Occipital lobe (tissue), 2 donors: ENCODE data around the gene FDXR. TPM values are rescaled to one million over a fixed set of nuclear protein-coding genes. Genes with fewer than 3 reads are reported as not detected.

Source experiments
- DNase-seq: peaks from one replicate; lab custom pipeline; 2025; lab: John Stamatoyannopoulos, UW
- total RNA-seq: library from RNA; depleted of rRNA; stranded (reverse); fragments of >200 nt; gene quantifications from one replicate; pipeline ENCODE4 v1.2.3, GENCODE V29; 2014

FDXR gene
- total RNA-seq, 1 donor from 2014 or later, result 3.1 TPM

DNA sequence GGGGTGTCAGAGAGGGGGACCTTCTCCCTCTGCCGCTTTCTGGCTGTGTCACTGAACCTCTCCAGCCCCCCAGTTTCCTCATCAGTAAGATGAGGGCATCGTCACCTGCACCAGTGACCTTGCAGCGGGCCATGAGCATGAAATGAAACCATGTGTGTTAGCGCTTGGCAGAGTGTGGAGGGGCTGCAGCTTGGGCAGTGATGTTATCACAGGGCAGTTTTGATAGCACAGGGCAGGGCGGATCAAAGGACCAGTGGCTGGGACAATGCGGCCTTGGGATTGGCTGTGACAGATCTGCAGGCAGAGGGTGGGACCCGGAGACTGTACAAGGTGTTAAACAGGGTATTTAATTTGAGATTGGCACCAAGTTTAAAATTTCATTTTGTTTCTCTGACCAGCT is 57.7 kb downstream of the FDXR start:
- DNase-seq, result no peak

DNA sequence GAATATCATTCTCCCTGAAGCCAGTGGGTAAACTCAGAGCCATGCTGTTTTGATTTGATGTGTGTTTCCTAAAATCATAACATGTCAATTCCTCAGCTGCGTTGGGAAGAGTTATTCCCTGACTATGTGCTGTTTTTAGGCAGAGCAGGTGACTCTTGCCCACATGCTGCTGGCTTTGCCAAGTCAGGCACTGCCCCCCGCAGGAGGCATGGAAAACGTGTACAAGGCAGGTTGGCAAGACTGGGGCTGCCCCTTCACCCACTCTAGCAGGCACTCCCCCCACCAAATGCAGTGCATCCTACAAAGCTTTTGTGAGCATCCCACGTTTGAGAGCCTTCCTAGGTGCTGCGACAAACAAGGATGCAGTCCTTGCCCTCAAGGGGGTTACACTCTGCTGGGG is 58.3 kb downstream of the FDXR start:
- no peak for DNase-seq

Other genes with a start within 250 kb of the FDXR start
- gene CD300E, start 249.3 kb downstream of the FDXR start, total RNA-seq, result 0.16 TPM
- 0.16 TPM for gene CD300LF, start 160.1 kb downstream of the FDXR start, total RNA-seq
- 1.1 TPM for gene RAB37, start 135.7 kb downstream of the FDXR start, total RNA-seq
- 7.0 TPM for gene NHERF1, start 124.4 kb downstream of the FDXR start, total RNA-seq
- gene NAT9, start 96.6 kb downstream of the FDXR start, total RNA-seq, result 17.3 TPM
- 0.47 TPM for gene GRIN2C, start 13.1 kb downstream of the FDXR start, total RNA-seq
- 0.16 TPM for gene FADS6, start 20.6 kb upstream of the FDXR start, total RNA-seq
- gene USH1G, start 50.3 kb upstream of the FDXR start, total RNA-seq, result 0.16 TPM
- not detected for gene OTOP2, start 51.3 kb upstream of the FDXR start, total RNA-seq
- not detected for gene OTOP3, start 62.9 kb upstream of the FDXR start, total RNA-seq
- 13.7 TPM for gene HID1, start 99.8 kb upstream of the FDXR start, total RNA-seq
- gene CDR2L, start 114.6 kb upstream of the FDXR start, total RNA-seq, result 4.5 TPM
- gene MRPL58, start 139.7 kb upstream of the FDXR start, total RNA-seq, result 8.0 TPM
- gene ATP5PD, start 174.0 kb upstream of the FDXR start, total RNA-seq, result 100 TPM
- gene KCTD2, start 174.2 kb upstream of the FDXR start, total RNA-seq, result 30.4 TPM
- gene SLC16A5, start 215.0 kb upstream of the FDXR start, total RNA-seq, result 1.4 TPM
- gene ARMC7, start 237.0 kb upstream of the FDXR start, total RNA-seq, result 3.0 TPM